ENCODE data around the gene ROR1. TPM values are rescaled to one million over a fixed set of nuclear protein-coding genes. Genes with fewer than 3 reads are reported as not detected.

Gene ROR1
- polyA plus RNA-seq, 1 donor: 36.8 TPM

DNA sequence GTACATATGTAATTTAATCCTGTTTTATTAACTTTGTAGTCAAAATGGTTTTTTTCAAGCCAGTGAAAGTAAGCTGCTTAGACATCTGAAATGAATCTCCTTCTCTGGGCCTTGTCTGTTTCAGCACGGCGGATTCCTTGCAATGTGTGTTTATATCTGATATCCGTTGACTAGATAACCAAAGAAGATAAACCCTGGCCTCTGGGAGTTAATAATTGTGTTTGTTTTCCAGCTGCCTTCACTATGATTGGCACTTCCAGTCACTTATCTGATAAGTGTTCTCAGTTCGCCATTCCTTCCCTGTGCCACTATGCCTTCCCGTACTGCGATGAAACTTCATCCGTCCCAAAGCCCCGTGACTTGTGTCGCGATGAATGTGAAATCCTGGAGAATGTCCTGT is 366.1 kb downstream of the ROR1 start:
- DNase-seq: no peak

DNA sequence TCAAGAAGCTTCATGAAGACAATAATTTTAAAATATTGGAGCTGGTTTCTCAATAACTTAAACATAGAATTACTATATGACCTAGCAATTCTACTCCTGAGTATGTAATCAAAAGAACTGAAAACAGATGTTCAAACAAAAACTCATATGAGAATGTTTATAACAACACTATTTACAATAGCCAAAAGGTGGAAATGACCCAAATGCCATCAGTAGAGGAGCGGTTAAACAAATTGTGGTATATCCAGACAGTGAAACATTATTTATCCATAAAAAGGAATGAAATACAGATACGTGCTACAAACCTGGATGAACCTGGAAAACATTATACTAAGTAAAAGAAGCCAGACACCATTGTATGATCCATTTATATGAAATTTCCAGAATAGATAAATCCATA is 366.8 kb downstream of the ROR1 start:
- no peak for DNase-seq

DNA sequence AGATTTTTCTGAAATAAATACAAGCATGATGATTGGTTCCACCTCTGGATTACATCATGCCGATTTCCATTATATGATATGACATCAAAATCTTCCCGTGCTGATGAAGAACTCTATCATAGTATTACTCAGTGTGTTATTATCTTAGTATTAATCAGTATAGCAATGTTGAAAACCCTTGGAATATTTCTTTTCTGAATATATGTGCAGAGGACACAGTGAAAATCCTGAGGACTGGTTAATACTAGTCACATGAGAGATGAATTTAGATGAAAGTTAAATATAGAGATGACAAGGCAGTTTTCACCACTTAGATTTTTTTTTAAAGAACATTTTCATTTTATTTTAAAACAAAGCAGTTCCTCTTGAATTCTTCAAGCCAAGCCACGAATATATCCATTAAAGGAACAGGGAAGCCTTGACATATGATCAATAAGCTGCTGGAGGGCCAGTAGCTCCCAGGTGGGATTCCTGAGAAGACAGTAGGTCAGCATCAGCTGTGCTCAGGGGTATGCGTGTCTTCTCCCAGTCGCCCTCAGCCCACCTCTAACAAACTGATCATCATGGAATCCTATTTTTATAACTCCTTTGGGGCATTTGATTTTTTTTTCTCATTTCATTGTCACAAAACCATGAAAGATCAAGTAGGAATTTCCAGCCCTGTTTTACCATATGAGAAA is 373.4 kb downstream of the ROR1 start:
- no peak for DNase-seq

DNA sequence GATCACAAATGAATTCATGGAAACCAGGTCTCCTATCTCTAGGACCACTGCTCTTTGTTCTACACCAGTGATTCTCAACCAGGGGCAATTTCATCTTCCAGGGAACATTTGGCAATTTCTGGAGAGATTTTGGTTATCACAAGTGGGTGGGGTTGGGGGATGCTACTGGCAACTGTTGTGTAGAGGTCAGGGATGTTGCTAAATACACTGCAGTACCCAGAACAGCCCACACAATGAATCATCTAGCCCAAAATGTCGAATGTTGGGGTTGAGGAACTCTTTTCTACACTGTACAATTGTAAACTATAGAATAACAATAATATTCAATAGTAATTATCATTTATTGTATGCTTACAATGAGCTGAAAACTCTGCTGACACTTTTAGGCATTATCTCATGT is 373.9 kb downstream of the ROR1 start:
- DNase-seq: no peak

DNA sequence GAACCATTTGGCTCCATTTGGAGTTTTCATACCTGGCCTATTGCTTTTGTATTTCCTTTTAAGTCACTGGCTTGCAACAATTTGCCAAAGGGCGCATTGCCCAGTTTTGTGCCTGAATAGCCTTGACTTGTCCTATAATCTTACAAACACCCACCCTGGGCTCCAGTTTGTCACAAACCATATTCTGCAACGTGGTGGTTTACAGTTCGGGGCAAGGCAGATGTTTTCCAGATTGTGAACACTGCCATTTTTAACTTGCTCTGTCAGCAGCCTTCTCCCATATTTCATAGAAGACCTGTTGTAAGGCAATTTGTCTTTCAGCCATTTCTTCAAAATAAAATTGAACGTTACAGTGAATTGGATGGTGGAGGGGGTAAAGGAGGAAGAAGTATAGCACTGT is 376.4 kb downstream of the ROR1 start:
- no peak for DNase-seq

DNA sequence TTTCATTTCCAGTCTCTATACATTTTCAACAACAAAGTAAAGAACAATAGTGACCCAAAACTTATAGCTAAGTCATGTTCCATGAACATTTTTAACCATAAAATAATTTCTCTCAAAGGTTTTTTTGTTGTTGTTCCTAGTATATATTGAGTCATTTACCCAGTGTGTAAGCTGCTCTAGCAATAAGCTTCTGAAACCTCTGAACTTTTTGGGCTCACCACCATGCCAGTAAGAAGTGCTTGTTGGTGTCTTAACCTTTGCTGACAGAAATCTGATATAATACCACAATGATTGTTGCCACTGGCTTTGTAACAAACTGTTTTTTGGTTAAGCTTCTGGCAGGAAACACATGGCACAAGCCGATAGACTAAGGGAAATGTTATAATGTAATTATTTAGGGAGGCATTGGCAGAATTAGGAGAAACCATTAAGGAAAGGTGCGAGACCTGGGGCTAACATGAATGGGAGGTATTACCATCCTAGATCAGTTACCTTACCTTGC is 377.0 kb downstream of the ROR1 start:
- DNase-seq: no peak

DNA sequence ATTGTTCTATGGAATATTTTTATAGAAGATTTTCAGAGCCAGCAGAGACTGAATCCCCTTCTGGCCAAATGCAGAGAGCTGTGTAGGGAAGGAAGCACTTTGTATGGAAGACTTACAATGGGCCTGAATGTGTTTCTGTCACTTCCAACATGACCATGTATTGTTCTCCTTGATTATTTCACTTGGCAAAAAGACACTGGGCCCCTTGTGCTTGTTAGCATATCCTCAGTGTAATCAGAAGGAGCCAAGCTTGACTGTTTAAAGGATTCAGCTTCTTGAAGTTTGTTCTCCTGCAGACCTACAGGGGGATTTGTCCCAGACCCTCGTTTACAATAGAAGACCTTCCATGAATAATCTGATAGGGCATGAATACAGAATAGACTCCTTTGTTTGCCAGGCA is 381.5 kb downstream of the ROR1 start:
- no peak for DNase-seq

DNA sequence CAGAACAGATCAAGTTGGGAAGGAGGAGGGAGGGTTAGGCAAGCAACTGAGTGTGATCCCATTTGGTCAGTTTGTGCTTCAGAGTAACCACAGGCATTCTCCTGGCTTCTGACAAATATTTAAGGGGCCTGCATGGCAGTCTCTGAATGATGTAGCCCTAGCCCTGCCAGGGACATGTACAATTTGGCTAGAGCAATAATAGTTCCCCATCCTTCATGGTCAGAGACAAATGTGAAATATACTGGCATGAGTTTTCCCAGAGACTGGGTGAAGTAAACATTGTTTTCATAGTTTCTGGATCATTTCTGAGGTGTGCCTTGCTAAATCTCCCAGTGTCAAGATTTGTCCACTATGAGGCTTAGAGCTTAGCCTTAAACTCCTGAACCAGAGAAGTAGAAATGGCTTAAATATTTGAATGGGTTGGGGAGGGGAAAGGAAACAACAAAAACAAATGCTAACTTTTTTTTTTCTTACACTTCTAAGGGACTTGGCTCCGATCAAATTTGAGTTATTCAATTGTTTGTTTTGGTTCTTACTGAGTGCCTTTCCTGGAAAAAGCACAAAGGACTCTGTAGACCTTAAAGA is 387.6 kb downstream of the ROR1 start:
- no peak for DNase-seq

DNA sequence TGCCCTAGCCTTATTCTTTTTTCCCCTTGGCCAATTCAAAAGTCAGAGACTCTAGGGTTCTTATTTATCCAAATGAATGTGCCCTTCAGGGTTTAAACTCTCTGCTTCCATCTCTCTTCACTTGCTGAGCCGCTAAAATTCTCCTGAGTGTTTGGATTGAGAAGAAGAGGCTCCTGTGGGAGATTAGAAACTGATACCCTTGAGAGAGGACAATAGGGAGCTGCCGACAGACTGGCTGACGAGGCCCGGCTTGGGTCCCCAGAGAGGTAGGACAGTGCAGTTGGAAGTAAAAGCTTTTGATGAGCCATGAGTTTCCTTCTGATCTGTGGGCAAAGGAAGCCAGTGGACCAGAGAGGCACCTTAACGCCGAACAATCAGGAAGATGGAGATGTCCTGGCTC is 388.3 kb downstream of the ROR1 start:
- no peak for DNase-seq

DNA sequence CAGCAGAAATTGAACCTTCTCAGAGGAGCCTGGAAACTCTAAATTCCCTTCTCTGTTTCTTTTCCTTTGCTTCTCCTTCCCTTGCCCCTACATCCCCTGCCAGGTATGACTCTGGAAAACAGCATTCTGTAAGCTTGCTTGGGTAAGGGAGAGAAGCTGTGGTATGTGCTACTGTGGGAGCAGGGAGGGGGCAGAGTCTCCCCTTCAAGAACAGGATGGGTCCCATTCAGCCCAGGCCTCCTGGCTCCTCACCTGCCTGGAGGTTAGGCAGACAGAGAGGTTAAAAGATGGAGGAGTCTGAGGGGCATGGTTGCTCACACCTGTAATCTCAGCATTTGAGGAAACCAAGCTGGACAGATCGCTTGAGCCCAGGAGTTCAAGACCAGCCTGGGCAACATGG is 389.0 kb downstream of the ROR1 start:
- no peak for DNase-seq

DNA sequence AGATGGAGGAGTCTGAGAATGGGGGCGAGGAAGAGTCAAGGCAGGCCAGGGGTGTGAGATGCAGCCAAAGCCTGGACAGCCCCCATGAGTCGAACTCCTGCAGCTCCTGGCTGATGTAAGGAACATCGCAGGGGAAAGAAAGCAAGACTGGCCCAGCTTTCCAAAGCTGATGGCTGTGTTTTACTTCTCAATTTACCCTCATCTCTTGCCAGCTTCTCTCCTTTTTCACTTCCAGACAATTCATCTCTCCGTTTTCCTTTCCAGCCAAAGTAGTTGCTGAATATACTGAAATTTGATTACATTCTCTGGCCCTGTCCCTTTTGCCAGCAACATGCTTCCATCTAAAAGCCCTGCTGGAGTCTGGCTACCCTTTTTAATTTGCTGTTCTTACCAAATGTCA is 389.6 kb downstream of the ROR1 start:
- no peak for DNase-seq

DNA sequence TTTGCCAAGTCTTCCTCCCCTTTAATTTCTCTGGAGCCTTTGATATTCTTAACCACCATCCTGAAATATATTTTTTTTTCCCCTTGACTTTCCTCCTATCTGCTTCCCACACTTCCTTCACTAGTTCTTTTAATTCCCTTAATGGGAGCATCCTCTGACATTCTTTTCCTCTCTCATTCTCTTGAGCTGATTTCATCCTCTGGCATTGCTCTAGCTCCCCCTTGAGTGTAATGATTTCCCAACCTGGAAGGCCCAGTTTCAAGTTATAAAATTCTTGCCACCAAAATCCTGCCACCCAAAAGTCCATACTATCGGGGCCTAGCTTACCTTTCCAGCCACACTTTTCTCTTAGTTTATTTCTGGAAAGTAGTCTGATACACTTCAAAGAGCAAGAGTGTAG is 390.2 kb downstream of the ROR1 start:
- no peak for DNase-seq

DNA sequence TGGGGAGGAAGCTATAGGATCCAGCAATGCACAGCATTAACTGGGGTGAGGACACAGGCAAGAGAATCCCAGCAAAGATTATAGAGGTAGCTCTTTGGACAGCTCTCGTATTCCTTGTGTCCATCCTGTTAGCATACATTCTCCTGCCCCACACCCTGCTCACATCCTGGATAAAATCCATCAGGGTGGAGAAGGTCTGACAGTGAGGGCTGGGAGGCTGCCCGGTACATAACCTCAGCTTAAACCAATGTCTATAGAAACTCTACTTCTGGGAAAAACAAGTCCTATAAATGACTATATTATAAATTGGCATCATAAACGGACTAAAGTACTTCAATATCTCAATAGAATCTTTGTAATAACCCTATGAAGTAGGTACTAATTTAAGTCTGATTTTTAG is 392.8 kb downstream of the ROR1 start:
- DNase-seq: no peak

DNA sequence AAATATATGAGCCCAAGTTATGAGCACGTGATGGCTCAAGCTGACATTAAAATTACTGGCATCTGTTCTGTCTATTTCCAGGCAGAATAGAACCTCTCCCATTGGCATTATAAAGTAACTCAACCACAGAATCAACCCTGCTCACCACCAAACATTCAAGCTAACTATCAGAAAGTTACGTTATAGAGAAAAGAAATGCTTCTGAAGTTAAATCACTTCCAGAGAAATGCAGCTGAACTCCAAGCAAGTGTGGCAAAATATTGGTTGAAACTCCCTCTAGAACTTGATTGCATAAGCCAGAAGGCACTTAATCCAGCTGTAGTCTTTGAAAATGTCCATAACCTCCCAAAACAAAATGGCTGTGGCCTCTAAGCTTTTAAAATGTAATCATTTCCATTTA is 393.4 kb downstream of the ROR1 start:
- DNase-seq: no peak

DNA sequence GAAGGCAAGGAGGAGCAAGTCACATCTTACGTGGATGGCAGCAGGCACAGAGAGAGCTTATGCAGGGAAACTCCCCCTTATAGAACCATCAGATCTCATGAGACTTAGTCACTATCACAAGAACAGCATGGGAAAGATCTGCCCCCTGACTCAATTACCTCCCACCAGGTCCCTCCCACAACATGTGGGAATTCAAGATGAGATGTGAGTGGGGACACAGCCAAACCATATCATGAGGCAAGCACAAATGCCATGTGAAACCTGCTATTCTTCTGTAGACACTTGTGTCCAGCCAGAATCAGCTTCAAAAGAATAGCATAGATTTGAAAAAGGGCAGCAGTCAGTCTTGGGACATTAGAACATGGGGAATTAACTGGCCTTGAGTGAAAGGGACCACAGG is 397.4 kb downstream of the ROR1 start:
- DNase-seq: no peak

DNA sequence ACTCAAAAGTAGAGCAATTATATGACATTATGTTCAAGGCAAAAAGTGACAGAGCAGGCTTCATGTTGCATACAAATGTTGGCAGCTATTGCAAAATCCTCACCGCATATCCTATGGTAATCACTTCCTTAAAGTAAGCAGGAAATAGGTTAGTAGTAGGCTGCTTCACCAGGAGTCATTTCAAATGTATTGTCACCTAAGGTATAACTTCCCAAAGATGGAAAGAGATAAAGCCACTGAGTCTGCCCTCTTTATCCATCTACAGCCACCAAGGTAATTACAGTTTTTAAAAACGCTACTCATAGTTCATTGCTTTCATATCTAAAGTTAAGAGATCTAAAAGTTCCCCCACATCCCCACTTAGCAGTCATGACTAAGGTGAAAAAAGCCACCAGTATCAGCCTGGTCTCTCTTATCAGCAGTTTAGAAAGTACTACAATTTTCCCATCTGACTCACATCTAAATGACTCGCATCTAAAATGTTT is 398.0 kb downstream of the ROR1 start:
- no peak for DNase-seq

DNA sequence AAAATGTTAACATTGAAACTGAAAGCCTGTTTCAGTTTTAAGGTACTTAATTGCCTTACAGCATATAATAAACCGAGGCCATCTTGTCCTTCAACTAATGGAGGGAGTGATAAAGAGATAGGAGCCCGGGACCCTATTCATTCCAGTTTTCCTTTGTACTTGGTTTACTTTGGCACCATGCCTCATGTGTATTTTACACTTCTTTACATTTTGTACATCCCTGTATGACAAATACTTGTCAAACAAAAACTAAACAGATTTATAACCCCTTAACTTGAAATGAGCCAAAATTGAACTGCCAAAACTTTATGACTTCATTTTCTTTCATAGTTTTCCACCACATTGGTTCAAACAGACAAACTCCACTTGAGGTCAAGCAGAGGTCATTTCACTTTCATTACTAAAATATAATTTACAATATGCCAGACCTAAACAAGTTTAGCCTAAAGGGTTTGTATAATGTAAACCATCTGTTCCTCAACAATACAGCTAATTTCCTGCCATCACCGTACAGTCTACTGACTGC is 398.7 kb downstream of the ROR1 start:
- peak; percentile 33 for DNase-seq

DNA sequence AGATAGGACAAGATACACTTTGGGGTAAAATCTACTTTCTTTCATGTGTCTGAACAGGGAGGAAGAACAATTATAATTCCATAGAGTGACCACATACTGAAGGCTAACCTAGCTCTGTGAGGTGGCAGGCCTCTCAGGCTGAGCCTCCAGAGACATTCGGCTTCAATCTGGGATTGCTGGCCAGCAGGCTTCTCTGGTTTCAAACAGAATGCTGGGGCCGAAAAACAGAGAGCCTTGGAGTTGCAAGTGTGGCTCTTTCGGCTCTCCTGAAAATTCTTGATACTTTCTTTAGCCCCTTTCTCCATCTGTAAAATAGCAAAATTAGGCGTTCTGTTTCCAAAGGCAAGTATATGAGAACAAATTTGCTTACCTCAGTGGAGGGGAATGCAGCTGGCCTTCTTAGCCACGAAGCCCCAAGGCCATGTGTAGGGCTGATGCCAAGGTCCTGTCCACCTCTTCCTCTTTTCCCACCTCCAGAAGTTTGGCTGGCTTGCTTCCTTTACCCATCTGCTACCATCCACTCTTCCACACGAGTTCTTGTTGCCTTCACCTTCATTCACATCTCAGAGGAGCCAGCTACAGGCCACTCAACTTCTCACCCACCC is 399.6 kb downstream of the ROR1 start:
- DNase-seq: no peak

DNA sequence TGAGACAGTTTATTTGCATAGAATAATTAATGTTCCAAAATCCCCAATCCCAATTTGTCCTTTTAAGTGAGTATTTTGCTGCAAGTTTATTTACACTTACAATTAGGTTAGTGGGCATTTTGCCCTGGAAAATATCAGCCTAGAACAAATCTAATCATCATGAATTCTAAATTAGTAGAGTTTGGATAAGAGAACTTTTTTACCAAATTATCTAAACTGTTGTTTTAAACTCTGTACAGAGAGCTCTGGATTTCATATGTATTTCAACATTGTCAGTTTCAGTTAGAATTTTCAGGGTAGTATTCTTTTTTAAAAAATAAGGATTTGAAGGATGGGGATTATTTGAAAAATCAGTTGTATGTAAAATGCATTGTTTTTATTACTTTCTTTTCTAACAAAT is 401.8 kb downstream of the ROR1 start:
- DNase-seq: no peak

DNA sequence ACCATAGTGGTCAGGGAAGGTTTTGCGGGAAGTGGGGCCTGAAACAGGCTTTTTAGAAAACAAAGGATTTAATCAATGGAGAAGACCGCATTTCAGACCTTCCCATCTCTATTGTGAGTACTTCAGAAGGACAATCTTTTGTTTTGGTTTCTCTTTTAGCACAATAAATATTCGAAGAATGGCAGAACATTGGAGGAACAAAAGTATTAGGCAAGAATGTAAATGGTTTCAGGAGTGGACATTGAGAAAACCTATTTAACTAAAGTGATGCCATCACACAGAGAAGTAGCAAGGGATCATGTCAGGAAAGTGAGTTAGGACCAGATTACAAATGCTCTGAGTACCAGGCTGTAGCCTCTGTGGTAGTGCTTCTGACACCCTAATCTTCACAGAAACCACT is 402.8 kb downstream of the ROR1 start:
- DNase-seq: no peak

DNA sequence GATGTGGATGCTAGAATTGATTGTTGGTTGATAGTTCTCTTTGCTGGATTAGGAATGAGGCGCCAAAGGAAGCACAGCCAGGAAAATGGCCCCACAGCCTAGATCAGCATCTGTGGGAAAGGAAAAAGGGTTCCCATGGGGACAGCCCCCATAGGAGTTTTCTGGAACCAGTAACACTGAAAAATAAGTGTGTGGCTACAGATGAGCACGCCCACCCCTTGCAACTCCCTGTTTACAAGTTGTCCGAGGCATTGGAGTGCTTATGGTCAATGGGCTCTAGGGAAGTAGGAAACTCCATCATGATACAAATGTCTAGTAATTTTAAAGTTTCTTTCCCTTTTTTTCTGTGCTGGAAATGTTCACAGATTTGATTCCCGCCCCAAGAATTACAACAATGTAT is 405.8 kb downstream of the ROR1 start:
- DNase-seq: no peak

DNA sequence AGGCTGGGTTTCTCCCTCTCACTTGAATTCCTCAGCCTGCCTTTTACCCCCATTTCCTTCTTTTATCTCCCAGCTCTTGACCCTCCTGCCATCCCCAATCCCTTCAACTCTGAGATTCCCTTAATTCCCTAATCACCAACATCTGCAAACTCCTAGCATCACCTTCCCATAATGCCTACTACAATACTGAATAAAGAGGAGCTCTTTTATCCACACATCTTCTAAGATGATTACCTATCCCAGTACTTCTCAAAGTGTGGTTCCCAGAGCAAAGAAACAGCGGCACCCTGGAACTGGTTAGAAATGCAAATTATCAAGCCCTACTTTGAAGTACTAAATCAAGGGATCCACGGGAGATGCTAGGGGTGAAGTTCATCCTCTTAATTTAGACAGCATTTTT is 408.4 kb downstream of the ROR1 start:
- no peak for DNase-seq

DNA sequence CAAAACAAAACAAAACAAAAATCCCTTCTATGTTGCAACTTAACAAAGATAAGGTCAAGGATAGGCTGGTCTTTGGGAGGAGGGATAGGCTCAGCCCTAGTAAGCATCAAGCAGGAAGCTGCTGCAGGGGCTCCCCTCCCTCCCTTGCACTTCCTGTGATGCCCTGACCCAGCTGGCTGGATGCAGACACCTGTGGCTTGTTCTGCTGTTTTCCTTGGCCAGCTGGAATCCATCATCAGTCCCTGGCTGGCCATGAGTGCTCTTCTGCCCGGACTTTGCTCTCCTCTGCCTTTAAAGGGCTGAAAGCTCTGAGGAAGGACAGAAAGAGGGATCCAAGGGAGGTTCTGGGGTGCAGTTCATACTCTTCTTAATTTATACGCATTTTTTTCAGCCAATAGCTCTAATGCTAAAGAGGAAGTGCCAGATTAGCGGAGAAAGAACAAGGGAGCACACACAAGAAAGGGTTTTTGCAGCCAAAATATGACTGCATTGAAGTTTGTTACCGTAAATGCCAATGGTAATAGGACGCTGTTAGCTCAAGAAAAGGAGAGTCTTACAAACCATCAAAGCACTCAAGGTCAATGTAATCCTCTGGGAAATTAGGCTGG is 409.7 kb downstream of the ROR1 start:
- peak; percentile 55 for DNase-seq
